Measurements from ENCODE around the gene OR10A3. TPM values are rescaled to one million over a fixed set of nuclear protein-coding genes. Genes with fewer than 3 reads are reported as not detected.

Gene OR10A3
- total RNA-seq, 1 donor from 2014 or later, result not detected

DNA sequence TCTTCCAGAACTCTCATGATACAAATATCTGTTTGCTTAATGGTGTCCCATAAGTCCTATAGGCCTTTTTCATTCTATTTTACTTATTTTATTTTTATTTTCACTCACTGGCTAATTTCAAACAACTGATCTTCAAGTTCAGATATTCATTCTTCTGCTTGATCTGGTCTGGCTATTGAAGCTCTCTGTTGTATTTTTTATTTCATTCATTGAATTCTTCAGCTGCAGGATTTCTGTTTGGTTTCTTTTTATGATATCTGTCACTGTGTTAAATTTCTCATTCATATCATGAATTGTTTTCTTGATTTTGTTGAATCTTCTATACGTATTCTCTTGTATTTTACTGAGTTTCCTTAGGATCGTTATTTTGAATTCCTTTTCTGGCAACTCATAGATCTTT, 2.6 kb upstream of the OR10A3 start:
- no peak for DNase-seq (ENCODE audit: low read depth)
- no peak overlapping the region for H3K4me3 ChIP-seq (ENCODE audit: low read depth, low read length)
- TF ChIP-seq, protein P1, sequence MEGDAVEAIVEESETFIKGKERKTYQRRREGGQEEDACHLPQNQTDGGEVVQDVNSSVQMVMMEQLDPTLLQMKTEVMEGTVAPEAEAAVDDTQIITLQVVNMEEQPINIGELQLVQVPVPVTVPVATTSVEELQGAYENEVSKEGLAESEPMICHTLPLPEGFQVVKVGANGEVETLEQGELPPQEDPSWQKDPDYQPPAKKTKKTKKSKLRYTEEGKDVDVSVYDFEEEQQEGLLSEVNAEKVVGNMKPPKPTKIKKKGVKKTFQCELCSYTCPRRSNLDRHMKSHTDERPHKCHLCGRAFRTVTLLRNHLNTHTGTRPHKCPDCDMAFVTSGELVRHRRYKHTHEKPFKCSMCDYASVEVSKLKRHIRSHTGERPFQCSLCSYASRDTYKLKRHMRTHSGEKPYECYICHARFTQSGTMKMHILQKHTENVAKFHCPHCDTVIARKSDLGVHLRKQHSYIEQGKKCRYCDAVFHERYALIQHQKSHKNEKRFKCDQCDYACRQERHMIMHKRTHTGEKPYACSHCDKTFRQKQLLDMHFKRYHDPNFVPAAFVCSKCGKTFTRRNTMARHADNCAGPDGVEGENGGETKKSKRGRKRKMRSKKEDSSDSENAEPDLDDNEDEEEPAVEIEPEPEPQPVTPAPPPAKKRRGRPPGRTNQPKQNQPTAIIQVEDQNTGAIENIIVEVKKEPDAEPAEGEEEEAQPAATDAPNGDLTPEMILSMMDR (conservative IDR thresholded peaks at IDR 0.05; ENCODE audit: low read depth, low read length), result no peak

DNA sequence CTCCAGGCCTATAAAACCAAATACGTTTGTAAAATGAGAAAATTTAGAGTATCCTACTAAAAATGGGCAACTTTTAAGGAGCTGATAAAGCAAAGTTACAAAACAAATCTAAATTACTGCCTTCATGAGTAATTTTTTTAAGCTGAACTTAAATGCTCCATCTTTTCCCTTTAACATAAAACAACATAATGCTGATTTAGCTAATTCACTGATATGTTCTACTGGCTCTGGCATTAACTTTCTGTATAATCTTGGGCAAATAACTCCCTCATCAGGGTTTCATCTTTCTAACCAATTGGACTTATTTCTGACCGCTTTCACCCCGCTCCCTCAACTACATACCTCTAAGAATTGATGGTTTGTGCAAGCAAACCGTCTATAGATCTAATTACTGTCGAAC, 362 bp downstream of the OR10A3 start:
- H3K4me3 ChIP-seq (ENCODE audit: low read depth, low read length), result no peak overlapping the region
- no peak for DNase-seq (ENCODE audit: low read depth)
- TF ChIP-seq, protein P1 (conservative IDR thresholded peaks at IDR 0.05; ENCODE audit: low read depth, low read length), result no peak

DNA sequence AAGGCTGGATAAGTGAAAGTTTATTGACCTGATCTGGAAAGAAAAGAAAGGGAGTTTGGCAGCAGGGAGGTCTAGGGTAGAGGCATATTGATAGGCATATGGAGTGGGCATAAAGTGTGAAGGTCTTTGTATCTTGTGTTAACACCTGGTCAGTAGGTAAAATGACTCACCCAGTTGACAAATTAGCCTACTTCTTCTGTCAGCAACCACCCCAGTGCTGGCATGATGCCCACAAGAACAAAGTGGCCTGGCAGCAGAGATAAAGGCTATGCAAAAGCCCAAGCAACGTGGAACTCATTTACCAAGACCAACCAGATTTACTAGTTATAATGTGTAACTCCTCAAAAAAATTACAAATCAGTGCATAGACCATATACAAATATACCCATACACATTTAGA, 4.9 kb downstream of the OR10A3 start:
- no peak overlapping the region for H3K4me3 ChIP-seq (ENCODE audit: low read depth, low read length)
- DNase-seq (ENCODE audit: low read depth), result no peak
- TF ChIP-seq, protein P1 (conservative IDR thresholded peaks at IDR 0.05; ENCODE audit: low read depth, low read length), result no peak

DNA sequence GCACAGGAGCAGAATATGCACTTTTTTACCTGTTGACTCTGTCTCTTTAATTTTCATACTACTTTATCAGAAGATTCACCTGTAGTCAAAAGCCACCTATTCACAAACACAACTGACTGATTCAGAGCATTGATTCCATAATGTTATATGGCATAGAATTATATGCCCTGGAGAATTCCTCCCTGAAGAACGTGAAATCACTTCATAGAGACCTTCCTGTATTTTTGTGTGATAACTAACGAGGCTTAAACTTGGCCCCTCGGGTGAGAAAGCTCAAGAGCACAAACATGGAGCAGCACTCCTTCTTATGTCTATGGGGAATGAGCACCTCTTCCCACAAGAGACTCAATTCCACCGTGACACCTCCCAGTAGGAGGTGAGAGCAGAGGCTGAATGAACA, 10.3 kb downstream of the OR10A3 start, which contains the start of gene OR10A6:
OR10A6 (minus strand) TSS at position 101 of the 400 bp plus-strand sequence. CDS start 2,606 bp downstream, outside the sequence.
- TF ChIP-seq, protein P1 (conservative IDR thresholded peaks at IDR 0.05; ENCODE audit: low read depth, low read length), result no peak
- H3K4me3 ChIP-seq (ENCODE audit: low read depth, low read length), result no peak within 1 kb of the TSS
- DNase-seq (ENCODE audit: low read depth), result no peak

DNA sequence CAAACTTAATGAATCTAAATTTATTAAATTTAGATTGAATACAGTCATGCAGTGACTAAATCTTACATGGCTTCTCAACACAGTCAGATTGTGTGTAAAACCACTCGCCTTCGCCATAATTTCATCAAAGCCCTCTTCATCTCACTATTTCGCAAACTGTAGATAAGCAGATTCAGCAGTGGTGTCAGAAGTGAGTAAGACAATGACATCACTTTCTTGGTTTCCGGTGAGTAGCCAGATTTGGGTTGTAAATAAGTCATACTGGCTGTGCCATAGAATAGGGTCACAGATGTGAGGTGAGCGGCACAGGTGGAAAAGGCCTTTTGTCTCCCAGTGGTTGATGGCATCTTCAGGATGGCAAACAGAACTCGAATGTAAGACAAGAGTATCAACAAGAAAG, 13.9 kb downstream of the OR10A3 start:
- DNase-seq (ENCODE audit: low read depth), result no peak
- TF ChIP-seq, protein P1 (conservative IDR thresholded peaks at IDR 0.05; ENCODE audit: low read depth, low read length), result no peak
- no peak overlapping the region for H3K4me3 ChIP-seq (ENCODE audit: low read depth, low read length)

DNA sequence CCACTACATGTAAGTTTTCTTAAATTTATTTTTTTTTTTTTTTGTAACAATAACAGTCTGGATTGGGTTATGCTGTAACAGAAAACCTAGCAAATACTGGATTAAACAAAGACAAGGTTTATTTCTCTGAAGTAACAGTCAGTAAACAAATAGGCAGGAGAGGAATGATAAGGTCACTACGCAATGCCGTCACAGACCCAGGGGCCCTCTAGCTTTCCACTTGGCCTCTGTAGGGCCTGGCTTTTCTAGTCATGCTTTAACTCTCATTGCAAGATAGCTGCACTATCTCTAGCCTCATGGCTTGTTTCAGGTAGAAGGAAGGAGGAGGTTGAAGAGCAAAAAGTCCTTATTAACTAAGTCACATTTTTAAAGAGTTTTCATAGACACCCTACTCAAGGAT, 17.0 kb downstream of the OR10A3 start:
- H3K4me3 ChIP-seq (ENCODE audit: low read depth, low read length), result no peak overlapping the region
- DNase-seq (ENCODE audit: low read depth), result no peak
- TF ChIP-seq, protein P1 (conservative IDR thresholded peaks at IDR 0.05; ENCODE audit: low read depth, low read length), result no peak

DNA sequence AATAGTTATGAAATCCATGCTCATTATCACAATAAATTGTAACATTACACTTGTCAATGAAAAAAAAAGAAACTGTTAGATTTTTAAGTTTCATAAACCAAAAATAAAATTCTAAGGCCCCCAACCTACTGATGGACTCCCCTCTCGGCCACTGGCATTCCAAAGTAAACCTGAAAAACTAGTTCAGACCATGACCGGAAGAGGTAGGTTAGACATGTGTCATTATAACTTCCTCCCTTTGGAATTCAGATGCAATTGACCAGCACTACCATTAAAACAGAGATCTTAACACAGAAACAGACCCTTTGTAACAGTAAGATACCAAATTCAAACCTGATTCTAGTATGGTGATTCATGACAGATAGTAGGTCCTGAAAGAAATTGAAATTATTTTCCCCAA, 23.4 kb downstream of the OR10A3 start:
- TF ChIP-seq, protein P1 (conservative IDR thresholded peaks at IDR 0.05; ENCODE audit: low read depth, low read length), result no peak
- no peak overlapping the region for H3K4me3 ChIP-seq (ENCODE audit: low read depth, low read length)
- no peak for DNase-seq (ENCODE audit: low read depth)

All from epithelial cell of proximal tubule (primary cell).